Esophagus squamous epithelium (tissue), 4 donors: ENCODE measurements around the gene FABP2.
"Not testable (repeated sequence)": the region's sequence is repeated elsewhere in the genome, so short reads cannot be mapped to it uniquely, and the experiment has no call there.

Experiments
- CTCF ChIP-seq, 6 experiments: fragments of 450-650 bp in 4 of 6; fragments of 200-600 bp in 2 of 6; sonication (generic) in 2 of 6; IDR thresholded peaks; one replicate each; pipeline ENCODE4 v1.5.1; 2016 to 2019; ENCODE audit warnings: antibody characterized with exemption in 6 of 6, mild to moderate bottlenecking in 4 of 6, moderate library complexity in 4 of 6
- POLR2A ChIP-seq, 4 donors: fragments of 450-650 bp; IDR thresholded peaks; one replicate each; pipeline ENCODE4 v1.6.1; 2017; ENCODE audit warnings: antibody characterized with exemption in 4 of 4, mild to moderate bottlenecking in 4 of 4, moderate library complexity in 3 of 4

GRCh38 chr4:119370951-119371683 lies 49.2 kb upstream of the FABP2 start:
- not testable (repeated sequence) for TF ChIP-seq CTCF, POLR2A (IDR thresholded peaks at IDR 0.05)
